Right renal cortex interstitium (tissue), 3 donors: ENCODE data around the gene FAM184A. TPM values are rescaled to one million over a fixed set of nuclear protein-coding genes. Genes with fewer than 3 reads are reported as not detected.

Experiments used
- DNase-seq, 3 donors: peaks; one replicate each; pipeline ENCODE4 v3.0.0-alpha.2; 2013; ENCODE audit warnings: low read depth in 3 of 3, low spot score in 2 of 3
- polyA plus RNA-seq, 3 donors: library from polyadenylated mRNA; unstranded; fragments of 120-200 nt; gene quantifications; one replicate each; pipeline ENCODE4 v1.2.1, GENCODE V29; 2013; ENCODE audit not compliant: insufficient read length in 3 of 3

FAM184A gene
- polyA plus RNA-seq, 3 donors = 10.2 to 11.5 (median 10.3) TPM

GRCh38 chr6:118974790-118975189 is 103.7 kb downstream of the FAM184A start:
- no peak for DNase-seq

GRCh38 chr6:118971682-118972081 is 106.8 kb downstream of the FAM184A start:
- no peak for DNase-seq

DNA sequence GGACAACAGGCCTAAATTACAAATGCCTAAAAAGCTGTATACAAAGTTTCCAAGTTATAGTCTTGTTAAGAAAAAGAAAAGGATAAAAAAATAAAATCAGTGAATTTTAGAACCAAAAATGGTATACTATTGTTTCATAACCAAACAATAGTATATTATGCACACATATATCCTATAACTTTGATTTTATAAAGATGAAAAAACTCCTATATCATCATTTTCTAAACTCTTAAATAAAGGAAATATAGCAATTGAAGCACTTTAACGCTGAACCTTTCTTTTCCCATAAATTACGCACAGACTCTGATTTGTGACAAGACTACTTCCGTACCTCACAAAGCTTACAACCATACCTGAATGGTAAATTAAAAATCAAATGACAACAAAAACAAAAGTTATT is 107.6 kb downstream of the FAM184A start:
- DNase-seq = no peak

GRCh38 chr6:118968416-118968815 is 110.0 kb downstream of the FAM184A start:
- peak in 2 of 3 donors; percentile 7 to 13 for DNase-seq

- DNase-seq = no peak
Measured at GRCh38 chr6:118967239-118967638, 111.2 kb downstream of the FAM184A start.

- DNase-seq = no peak
Measured at GRCh38 chr6:118965843-118966370, 112.6 kb downstream of the FAM184A start.

DNA sequence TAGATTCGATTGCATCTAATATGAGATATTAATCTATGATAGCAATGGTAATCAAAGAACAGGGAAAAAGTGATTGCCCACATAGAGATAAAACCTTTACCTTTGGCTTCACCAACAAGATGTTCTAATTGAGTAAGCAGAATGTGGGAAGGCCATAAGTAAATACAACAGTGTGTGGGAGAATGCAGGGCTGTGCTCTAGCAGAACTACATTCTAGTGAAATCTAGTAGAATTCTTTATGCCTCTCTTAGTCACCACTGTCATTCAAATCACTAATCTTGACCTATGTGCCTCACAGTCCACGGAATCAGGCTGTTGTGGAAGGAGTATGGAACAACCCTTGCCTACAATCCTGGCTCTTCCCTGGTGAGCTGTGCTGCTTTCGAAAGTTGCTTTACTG is 113.1 kb downstream of the FAM184A start:
- no peak for DNase-seq

DNA sequence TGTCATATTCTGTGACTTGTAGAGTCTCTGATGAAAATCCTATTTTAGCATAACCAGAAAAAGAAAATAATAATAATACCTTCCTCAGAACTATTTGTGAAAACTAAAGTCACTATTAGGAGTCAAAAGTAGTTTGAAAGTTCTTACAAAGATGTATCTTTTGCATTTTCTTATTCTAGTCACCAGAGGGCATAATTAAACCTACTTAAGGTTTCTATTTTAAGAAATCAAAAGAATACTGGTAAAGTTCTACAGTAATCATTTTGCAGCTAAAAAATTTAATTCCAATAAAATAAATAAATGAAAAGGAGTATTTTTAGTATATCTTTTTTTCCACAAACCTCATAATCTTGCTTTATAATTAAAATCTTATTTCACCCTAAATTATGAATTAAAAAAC is 115.5 kb downstream of the FAM184A start:
- no peak for DNase-seq

DNA sequence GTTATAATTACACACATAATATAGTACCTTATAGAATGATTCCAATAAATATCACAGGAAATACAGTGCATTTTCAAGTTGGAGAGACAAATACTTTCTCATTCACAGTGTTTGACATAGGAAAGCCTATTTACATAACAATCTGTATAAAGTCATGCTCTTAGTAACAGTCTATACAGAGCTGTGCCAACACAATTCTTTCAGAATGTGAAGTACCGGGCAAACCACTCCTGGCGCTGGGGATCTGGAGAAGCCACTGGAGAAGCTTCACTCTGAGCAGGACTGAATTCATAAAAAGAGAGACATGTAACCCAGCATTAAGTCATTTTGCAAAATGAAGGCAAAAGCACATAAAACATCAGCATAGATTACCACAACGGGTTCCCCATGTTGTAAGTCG is 118.6 kb downstream of the FAM184A start:
- DNase-seq = no peak

DNA sequence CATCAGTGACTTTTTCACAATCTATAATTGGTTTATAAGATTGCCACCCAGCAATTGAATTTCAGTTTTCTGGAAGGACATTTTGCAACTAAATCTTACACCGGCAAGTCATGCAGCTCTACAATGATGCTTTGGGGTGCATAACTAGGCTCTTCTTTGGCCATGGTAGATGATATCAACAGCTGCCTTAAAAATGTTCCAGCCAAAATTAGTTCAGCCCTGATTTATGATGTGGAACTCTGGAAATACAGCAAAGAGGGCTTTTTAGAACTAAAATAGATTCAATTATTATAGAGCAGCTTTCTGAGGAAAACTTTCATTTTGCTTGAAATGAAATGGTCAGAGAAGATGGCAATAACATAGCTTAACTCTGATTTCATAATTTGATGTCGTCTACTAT is 125.1 kb downstream of the FAM184A start:
- no peak for DNase-seq

GRCh38 chr6:118952683-118953082 is 125.8 kb downstream of the FAM184A start:
- no peak for DNase-seq

DNA sequence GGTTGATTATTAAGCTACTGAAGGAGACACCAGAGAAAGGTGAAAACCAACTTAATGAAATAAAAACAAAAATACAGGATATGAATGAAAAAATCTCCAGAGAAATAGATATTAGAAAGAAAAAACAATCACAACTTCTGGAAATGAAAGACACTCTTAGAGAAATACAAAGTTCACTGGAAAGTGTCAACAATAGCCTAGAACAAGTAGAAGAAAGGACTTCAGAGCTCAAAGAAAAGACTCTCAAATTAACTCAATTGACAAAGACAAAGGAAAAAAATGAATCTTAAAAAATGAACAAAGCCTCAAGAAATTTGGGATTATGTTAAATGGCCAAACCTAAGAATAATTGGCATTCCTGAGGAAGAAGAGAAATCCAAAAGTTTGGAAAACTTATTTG is 133.2 kb downstream of the FAM184A start:
- DNase-seq = no peak

DNA sequence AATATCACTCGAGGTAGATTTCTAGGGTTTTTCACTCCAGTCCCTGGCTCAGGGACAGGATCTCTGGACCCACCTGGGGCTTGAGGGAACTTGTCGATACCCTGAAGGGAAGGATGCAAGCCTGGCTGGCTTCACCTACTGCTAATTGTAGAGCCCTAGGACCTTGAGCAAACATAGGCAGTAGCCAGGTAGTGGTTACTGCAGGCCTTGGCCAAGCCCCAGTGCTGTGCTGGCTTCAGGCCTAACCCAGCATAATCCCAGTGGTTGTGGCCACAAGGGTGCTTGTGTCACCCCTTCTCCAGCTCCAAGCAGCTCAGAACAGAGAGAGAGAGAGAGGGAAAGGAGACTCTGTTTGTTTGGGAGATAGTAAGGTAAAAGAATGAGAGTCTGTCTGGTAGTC is 137.7 kb downstream of the FAM184A start:
- no peak for DNase-seq

DNA sequence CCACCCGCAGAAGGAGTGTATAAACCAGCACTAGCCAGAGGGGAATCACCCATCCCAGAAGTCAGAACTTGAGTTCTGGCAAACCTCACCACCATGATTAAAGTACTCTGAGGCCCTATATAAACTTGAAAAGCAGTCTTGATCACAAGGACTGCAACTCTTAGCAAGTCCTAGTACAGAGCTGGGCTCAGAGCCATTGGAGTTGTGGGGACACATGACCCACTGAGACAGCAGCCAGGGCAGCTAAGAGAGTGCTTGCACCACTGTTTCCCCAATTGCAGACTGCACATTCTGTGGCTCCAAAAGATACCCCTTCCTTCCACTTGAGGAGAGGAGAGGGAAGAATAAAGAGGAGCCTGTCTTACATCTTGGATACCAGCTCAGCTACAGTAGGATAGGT is 138.8 kb downstream of the FAM184A start:
- no peak for DNase-seq

DNA sequence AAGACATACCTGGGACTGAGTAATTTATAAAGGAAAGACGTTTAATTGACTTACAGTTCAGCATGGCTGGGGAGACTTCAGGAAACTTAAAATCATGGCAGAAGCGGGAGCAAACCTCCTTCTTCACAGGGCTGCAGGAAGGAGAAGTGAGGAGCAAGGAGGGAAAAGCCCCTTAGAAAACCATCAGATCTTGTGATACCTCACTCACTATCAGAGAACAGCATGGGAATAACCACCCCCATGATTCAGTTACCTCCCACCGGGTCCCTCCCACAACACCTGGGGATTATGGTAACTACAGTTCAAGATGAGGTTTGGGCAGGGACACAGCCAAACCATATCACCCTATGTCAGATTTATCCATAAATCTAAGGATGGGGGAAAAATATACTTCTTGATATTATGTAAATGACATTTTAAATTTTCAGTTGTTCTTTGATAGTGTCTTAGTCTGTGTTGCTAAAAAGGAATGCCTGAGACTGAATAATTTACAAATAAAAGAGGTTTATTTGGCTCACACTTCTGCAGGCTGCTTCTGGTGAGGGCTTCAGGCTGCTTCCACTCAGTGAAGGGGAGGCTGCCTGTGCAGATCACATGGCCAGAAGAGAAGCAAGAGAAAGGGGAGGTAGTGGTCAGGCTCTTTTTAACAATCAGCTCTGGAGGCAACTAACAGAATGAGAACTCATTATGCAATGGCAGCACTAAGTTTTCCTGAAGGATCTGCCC is 142.3 kb downstream of the FAM184A start:
- no peak for DNase-seq

DNA sequence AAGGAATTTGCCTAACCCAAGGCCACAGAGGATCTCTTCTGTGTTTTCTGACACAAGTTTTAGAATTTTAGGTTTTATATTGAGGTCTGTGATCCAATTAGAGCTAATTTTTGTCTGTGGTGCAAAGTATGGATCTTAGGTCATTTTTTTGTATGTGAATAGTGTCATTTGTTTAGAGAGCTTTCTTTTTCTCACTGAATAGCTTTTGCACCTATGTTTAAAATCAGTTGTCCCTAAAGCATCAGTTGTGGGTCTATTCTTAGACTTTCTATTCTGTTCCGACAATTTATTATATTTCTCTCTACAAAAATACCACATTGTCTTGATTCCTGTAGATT is 143.2 kb downstream of the FAM184A start:
- peak in 2 of 3 donors; percentile 7 to 20 for DNase-seq

DNA sequence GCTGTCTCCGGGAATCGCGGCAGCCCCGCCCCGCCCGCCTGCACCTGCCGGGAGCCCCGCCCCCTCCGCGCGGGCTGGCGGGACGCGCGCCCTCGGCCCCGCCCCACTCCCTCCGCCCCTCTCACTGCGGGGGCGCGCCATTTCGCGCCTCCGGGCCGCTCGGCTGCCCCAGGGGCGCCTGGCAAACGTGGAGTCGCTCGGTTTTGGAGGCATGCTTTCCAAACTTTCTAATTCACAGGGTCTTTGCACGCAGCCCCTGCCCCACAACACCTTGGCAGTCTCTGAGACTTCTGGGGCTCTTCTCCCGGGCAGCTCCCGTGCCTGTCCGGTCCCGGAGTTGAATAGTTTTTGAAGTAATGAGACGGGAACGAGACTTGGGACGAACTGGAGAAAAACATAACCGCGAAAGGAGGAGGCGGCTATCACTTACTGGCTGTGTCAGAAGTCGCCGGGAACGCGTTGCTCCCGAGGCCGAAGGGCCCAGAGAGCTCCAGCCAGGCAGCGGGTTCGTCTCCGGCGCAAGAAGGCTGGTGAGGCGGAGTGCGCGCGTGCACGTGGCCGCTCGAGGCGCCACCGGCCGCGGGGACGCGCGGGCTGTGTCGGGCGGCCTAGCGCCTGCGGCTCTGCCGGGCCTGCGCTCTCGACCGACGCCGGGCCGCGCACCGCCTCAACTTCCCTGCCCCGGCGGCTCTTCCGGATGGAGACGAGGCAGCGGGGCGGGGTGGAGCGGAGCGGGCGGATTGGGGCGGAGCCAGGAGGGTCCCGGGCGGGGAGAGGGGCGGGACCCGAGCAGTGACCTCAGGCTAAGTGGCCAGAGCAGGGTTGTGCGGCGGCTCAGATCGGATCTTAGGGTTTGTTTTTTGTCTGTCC is 143.8 kb downstream of the FAM184A start, which contains the start of gene MCM9:
Gene MCM9 (minus strand): TSS at position 699 of the 870 bp plus-strand sequence. CDS start 3,436 bp downstream, outside the sequence.
- DNase-seq = peak; percentile 45 to 74 (median 71)

DNA sequence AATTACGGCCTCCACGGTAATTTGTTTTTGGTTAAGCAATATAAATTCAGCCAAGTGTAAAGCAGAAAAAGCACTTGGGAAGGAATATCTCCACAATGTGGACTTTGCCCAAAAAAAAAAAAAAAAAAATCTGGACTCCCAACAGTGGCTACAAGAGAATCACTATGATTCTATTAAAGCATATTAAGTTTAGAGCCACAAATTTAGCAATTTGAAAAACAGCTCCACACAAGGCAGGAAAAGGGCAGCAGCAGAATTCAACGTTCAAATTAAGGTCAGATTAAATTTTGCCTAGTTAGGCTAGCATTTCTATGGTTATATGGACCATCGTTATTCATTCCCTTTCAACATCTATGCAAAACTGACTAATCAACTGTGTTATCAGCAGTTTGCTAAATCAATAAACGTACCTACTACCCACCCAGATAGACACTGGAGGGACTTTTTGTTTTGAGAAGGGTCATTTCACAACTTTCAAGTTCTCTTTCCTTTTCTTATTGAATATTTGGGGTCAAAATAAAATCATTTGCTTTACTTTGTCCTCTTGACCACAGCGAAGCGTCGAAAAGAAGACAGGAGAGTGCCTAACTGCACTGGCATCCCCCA is 144.5 kb downstream of the FAM184A start:
- peak in 2 of 3 donors; percentile 3 to 10 for DNase-seq

GRCh38 chr6:118932421-118932820 is 146.0 kb downstream of the FAM184A start:
- DNase-seq = no peak

GRCh38 chr6:118931436-118931835 is 147.0 kb downstream of the FAM184A start:
- no peak for DNase-seq

DNA sequence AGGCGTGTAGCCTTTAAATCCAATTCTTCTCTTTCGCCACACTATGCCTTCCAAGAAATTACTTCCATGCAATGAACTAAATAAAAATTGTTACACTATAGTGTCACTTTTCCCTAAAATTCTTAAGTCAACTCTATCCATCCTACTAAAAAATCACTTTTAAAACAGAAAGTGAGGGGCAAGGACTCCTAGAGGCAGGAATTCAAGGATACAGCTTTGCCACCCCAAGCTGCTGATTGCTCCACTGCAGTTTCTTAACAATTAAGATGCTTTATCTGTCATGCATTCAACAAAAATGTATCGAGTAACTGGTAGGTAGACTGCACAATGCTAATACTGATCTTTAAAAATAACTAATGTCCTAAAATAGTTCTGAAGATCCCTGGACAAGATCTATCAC is 147.8 kb downstream of the FAM184A start:
- no peak for DNase-seq
